WERI-Rb-1 (cell line): ENCODE measurements around the gene UTP14C.

Source experiments
- DNase-seq: peaks from one replicate; pipeline ENCODE4 v3.0.0-alpha.2; 2020
- H3K27ac ChIP-seq: fragments of 250-450 bp; sonication (Bioruptor Pico); 2 replicates; pipeline ENCODE4 v1.5.1; 2020; ENCODE audit warnings: mild to moderate bottlenecking, moderate library complexity
- H3K27me3 ChIP-seq: fragments of 250-450 bp; sonication (Bioruptor Pico); 2 replicates; pipeline ENCODE4 v1.5.1; 2021; ENCODE audit warnings: mild to moderate bottlenecking, low read depth, moderate library complexity; ENCODE audit not compliant: insufficient read depth, severe bottlenecking
- H3K36me3 ChIP-seq: fragments of 250-450 bp; sonication (Bioruptor Pico); 2 replicates; pipeline ENCODE4 v1.5.1; 2020; ENCODE audit warnings: mild to moderate bottlenecking, moderate library complexity
- H3K4me3 ChIP-seq: 2 replicates; pipeline ENCODE4 v1.5.1; 2011; ENCODE audit warnings: low read depth, mild to moderate bottlenecking, control low read depth, low read length
- H3K9me3 ChIP-seq: fragments of 250-450 bp; sonication (Bioruptor Pico); 2 replicates; pipeline ENCODE4 v1.5.1; 2021; ENCODE audit warnings: mild to moderate bottlenecking, moderate library complexity; ENCODE audit not compliant: severe bottlenecking
- TF ChIP-seq, protein P1 (sequence below): IDR thresholded peaks from 2 replicates; pipeline ENCODE4 v1.5.1; 2011; ENCODE audit warnings: low read depth, mild to moderate bottlenecking, control low read depth, inconsistent platforms, low read length

UTP14C gene

DNA sequence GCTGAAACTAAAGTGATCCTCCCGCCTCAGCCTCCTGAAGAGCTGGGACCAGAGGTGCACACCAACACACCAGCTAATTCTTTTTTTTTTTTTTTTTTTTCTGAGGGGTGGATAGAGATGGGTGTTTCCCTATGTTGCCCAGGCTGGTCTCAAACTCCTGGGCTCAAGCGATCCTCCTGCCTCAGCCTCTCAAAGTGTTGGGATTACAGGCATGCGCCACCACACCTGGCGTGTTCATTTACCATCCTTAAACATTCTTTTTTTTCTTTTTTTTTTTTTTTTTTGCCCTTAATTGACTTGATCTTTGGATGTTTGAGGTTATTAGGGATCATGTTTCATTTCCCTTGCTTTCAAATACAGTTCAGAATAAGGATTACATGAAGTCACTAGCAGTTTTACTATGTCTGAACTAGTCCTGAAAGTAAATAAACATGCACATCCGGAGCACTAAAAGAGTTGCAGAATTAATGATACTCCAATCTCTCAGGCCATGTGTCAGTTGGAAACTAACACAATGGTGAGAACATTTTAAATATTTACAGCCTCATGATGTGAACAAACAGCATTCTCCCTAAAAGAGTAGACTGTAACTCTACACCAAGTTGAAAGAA is 10.2 kb downstream of the UTP14C start:
- H3K9me3 ChIP-seq: no peaks in the 10 kb centered on the region
- H3K36me3 ChIP-seq: no peaks in the 10 kb centered on the region
- H3K4me3 ChIP-seq: no peak overlapping the region
- DNase-seq: no peak
- no peak overlapping the region for H3K27ac ChIP-seq
- no peaks in the 10 kb centered on the region for H3K27me3 ChIP-seq
- TF ChIP-seq, protein P1, sequence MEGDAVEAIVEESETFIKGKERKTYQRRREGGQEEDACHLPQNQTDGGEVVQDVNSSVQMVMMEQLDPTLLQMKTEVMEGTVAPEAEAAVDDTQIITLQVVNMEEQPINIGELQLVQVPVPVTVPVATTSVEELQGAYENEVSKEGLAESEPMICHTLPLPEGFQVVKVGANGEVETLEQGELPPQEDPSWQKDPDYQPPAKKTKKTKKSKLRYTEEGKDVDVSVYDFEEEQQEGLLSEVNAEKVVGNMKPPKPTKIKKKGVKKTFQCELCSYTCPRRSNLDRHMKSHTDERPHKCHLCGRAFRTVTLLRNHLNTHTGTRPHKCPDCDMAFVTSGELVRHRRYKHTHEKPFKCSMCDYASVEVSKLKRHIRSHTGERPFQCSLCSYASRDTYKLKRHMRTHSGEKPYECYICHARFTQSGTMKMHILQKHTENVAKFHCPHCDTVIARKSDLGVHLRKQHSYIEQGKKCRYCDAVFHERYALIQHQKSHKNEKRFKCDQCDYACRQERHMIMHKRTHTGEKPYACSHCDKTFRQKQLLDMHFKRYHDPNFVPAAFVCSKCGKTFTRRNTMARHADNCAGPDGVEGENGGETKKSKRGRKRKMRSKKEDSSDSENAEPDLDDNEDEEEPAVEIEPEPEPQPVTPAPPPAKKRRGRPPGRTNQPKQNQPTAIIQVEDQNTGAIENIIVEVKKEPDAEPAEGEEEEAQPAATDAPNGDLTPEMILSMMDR: no peak

DNA sequence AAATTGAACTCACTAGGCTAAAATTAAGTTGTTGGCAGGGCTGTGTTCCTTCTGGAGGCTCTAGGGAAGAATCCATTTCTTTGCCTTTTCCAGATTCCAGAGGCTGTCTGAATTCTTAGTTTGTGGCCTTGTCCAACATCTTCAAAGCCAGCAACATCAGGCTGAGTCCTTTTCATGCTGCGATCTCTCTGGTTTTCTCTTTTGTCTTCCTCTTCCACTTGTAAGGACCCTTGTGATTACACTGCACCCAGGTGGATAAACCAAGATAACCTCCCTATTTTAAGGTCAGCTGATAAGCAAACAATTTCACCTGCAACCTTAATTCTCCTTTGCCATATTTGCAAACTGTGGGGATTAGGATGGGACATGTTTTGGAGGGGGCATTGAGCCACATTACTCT is 11.5 kb downstream of the UTP14C start:
- no peaks in the 10 kb centered on the region for H3K27me3 ChIP-seq
- no peak overlapping the region for H3K27ac ChIP-seq
- no peaks in the 10 kb centered on the region for H3K9me3 ChIP-seq
- no peak for DNase-seq
- no peaks in the 10 kb centered on the region for H3K36me3 ChIP-seq
- TF ChIP-seq, protein P1: no peak
- H3K4me3 ChIP-seq: no peak overlapping the region

DNA sequence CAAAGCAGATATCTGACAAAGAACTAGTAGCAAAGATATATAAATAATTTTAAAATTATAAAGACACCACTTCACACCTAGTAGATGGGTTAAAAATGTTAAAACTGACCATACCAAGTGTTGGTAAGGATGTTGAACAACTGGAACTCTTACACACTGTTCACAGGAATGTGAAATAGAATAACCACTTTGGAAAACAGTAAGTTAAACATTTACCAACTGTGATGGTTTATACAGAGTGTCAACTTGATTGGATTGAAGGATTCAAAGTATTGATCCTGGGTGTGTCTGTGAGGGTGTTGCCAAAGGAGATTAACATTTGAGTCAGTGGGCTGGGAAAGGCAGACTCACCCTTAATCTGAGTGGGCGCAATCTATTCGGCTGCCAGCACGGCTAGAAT is 19.2 kb downstream of the UTP14C start:
- Histone ChIP-seq H3K9me3 (no peaks in the 10 kb centered on the region), H3K4me3 (no peak overlapping the region), H3K27me3 (no peaks in the 10 kb centered on the region), H3K27ac (no peak overlapping the region), H3K36me3 (no peaks in the 10 kb centered on the region)
- TF ChIP-seq, protein P1: no peak
- DNase-seq: no peak

DNA sequence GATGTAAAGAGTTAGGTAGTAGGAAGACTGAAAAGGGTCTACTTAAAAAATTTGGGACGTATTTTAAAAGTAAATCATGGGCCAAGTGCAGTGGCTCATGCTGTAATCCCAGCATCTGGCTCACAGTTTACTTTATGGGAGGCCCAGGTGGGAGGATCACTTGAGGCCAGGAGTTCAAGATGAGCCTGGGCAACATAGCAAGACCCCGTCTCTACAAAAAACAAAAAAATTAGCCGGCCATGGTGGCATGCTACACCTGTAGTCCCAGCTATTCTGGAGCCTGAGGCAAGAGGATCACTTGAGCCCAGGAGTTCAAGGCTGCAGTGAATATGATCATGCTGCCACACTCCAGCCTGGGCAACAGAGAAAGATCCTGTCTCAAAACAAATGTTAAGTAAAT is 23.0 kb downstream of the UTP14C start:
- Histone ChIP-seq H3K4me3 (no peak overlapping the region), H3K27me3 (no peaks in the 10 kb centered on the region), H3K9me3 (no peaks in the 10 kb centered on the region), H3K27ac (no peak overlapping the region), H3K36me3 (no peaks in the 10 kb centered on the region)
- TF ChIP-seq, protein P1: no peak
- no peak for DNase-seq

DNA sequence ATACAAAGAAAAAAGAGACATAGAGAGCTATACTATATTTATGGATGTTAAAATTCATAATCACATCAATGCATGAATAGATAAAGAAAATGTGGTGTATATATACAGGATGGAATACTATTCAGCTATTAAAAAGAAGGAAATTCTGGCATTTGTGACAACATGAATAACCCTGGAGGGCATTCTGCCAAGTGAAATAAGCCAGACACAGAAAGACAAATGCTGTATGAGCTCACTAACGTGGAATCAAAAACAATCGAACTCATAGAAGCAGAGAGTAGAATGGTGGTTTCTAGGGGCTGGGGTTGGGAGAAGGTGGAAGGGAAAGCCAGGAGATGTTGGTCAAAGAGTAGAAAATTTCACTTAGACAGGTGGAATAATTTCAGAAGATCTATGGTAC is 24.0 kb downstream of the UTP14C start:
- Histone ChIP-seq H3K9me3 (no peaks in the 10 kb centered on the region), H3K27me3 (no peaks in the 10 kb centered on the region), H3K4me3 (no peak overlapping the region), H3K36me3 (no peaks in the 10 kb centered on the region), H3K27ac (no peak overlapping the region)
- TF ChIP-seq, protein P1: no peak
- no peak for DNase-seq

DNA sequence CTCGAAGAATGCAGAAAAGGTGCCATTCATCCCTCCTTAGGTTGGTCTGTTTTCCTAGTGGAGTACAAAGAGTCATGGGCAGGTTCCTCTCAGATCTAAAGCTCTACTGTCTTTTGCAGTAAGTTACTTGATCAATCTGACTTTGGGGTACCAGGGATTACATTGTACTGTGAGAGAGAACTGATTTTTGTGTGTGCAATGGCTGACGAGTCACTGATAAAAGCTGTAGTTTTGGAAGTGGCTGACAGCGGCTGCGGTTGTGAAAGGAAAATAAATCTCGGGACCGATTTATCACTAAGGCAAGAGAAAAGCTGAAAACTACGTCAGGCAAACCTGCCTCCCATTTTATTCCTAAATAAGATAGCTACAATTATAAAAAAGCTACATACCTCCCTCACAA is 26.9 kb downstream of the UTP14C start:
- Histone ChIP-seq H3K27ac (no peak overlapping the region), H3K36me3 (no peaks in the 10 kb centered on the region), H3K9me3 (no peaks in the 10 kb centered on the region), H3K4me3 (no peak overlapping the region), H3K27me3 (no peaks in the 10 kb centered on the region)
- TF ChIP-seq, protein P1: no peak
- DNase-seq: no peak
